GM21381 (cell line): ENCODE measurements around the gene DNAJC11.

Experiments
- ATAC-seq: cut with Tn5 transposase; IDR thresholded peaks from one replicate; pipeline ENCODE4 v1.9.1; 2021; ENCODE audit warnings: mild to moderate bottlenecking, moderate library complexity; ENCODE audit not compliant: unreplicated experiment

The DNAJC11 gene

GRCh38 chr1:6627841-6628545 is 73.6 kb downstream of the DNAJC11 start:
- ATAC-seq: no peak

- no peak for ATAC-seq
These were observed 74.6 kb downstream of the DNAJC11 start for GRCh38 chr1:6627031-6627430.

DNA sequence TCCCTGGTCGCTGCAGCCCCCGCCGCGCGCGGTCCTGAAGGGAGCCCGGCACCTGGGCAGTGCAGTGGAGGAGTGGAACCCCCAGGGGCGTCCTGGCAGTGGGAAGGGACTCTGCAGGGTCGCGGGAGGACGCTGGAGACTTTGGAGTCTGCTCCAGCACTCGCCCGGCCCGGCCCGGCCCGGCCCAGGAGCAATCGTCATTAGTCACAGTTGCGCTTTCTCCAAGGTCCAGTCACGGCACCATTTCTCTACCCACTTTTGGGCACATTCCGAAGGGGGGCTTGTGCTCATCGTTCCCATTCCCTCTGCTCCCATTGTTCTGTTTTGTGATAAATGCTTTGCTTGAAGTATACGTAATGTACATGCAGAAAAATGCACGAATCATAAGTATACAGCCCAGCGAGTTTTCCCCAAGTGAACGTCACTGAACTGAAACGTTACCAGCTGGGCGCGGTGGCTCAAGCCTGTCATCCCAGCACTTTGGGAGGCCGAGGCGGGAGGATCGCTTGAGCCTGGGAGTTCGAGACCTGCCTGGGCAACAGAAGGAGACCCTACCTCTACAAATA is 75.9 kb downstream of the DNAJC11 start:
- ATAC-seq: peak; percentile 32

DNA sequence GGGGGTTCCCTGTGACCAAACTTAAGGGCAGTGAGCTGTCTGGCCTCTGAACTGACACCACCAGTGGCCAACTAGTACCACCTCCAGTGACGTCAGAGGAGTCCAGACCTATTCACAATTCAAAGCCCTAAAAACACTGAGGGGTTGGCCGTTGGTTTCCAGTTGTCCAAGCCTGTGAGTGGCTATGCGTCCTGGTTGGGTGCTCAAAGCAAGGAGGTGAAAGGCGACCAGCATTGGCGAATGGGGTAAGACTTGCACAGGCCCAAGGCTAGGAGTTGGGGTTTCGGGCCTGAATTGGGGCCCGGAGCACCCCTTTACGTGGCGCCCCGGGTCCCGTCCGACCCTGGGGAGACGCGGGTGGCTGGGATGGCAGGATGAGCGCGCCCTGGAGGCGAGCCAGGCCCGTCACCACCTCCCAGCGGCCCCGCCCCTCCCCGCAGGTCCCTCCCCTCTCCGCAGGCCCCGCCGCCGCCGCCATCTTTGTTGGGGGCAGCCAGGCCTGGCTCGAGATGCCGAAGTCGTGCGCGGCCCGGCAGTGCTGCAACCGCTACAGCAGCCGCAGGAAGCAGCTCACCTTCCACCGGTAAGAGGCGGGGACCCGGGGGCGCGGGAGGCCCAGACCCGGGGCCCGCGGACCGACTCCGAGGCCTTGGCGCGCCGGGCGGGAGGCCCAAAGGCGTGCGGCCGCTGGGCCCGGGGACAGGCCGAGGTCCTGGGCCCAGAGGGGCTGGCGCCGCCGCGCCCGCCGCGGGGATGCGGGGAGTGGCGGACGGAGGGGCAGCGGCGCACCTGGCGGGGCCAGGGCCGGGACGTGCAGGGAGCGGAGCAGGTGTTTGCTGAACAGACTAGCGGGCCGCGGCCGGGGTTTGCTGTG is 76.7 kb downstream of the DNAJC11 start, which contains the start of gene THAP3:
Gene THAP3, plus strand, starts transcription at position 159 of the 874 bp plus-strand sequence. Its CDS starts 351 bp downstream, at position 510.
- ATAC-seq: peak; percentile 80

- ATAC-seq: no peak
These were observed 78.2 kb downstream of the DNAJC11 start for GRCh38 chr1:6623269-6623965.

DNA sequence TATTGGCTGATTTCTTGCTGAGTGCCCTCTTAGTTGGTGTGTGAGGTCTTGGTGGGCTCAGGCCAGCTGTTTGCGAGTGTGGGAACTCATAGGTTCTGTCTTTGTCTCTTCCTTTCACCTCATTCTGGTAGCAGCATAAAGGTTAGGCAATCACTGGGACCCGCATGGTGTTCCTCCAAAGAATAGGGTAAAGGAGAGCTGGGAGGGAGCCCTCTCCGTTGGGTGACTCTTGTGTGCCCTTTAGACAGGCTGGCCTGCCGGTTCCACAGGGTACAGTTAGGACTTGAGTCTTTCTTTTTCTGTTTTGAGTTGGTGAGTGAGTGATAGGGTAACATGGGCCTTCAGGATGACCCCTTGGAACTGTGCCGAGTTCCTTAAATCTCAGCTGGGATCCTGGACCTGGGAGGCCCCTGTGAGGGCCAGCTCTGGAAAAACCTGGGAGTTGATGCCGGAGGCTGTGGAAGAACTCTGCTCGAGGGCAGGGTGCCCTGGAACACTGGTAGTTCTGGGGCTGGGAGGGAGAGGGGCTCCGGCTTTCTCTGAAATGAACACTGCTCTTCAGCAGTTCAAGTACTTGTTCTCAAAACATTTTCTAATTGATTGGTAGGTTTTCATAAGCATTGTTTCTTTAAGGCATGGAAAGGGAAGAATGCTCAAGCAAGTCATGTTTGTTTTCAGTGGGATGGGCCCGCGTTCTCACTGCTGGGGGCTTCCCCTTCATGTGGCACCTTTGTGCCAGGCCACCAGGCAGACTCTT is 79.0 kb downstream of the DNAJC11 start:
- ATAC-seq: no peak

DNA sequence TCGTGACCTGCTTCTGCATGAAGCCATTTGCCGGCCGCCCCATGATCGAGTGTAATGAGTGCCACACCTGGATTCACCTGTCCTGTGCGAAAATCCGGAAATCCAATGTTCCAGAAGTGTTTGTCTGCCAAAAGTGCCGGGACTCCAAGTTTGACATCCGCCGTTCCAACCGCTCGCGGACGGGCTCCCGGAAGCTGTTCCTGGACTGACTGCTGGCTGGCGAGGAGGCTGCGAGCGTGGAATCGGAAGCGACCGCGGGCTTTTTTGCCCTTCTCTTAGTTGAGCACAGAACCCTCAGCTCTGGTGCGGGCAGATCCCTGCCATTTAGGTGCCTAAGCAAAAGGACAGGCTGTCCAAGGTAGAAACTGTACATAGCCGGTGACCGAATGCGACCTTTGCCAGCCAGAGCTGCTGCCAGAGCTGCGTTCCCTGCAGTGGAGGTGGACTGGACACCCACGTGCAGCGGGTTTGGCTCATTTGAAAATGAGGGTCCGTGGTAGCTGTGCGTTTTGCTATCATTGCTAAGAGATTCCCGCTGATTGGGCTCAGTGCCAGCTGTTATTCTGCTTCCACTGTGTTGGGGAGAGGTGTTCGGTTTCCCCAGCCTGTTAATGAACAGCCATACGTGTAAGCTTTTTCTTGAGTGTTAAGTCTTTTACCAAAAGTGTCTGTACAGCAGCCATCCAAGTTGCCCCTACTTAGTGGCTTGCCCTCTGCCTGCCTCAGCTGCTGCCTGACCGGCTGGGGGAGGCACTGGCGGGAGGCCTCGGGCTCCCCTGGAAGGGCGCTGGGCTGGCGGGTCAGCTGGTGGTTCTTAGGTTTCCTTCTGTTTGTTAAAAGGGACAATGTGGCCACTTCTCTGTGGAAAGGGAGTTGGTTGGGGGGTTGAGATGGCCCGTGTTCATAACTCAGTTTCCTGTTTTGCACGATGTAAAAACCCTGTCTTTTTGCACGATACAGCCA is 79.9 kb downstream of the DNAJC11 start:
- no peak for ATAC-seq

GRCh38 chr1:6619045-6619444 is 82.6 kb downstream of the DNAJC11 start:
- no peak for ATAC-seq

DNA sequence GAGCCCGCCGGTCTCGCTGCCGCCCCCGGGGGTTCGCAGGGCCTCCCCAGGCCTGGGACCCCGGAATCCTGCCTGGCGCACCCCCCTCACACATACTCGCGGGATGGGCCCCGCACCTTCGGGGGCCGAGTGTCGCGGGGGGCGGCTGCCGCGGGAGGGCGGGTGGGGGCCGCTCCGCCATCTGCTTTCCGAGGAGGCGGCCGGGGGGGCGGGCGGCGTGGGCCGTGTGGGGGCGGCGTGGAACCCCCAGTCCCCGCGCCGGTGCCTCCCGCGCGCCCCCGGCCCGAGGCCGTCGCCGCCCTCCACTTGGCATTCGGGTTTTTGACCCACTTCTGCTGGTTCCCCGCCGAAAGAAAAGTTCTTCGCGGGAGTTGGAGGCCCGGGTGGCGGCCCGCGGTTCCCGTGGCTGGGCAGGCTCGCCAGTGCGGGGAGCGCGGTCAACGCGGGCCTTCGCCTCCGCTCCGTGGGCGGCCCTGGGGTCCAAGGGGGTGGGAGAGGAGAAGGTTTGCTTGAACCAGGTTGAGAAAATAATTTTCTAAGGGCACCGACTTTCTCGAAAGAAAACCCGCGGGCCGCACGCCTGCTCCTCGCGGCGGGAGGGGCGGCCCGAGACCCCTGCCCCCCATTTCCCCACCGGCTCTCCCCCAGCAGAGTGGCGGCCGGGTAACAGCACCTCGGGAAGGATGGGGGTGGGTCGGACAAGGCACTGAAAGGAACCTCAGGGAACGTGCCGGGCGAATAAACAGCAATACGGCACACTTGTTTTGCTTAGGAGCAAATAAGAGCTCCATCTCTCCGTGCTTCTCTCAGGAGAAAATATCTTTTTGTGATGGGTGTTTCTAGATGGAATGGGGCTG is 86.5 kb downstream of the DNAJC11 start:
- no peak for ATAC-seq

DNA sequence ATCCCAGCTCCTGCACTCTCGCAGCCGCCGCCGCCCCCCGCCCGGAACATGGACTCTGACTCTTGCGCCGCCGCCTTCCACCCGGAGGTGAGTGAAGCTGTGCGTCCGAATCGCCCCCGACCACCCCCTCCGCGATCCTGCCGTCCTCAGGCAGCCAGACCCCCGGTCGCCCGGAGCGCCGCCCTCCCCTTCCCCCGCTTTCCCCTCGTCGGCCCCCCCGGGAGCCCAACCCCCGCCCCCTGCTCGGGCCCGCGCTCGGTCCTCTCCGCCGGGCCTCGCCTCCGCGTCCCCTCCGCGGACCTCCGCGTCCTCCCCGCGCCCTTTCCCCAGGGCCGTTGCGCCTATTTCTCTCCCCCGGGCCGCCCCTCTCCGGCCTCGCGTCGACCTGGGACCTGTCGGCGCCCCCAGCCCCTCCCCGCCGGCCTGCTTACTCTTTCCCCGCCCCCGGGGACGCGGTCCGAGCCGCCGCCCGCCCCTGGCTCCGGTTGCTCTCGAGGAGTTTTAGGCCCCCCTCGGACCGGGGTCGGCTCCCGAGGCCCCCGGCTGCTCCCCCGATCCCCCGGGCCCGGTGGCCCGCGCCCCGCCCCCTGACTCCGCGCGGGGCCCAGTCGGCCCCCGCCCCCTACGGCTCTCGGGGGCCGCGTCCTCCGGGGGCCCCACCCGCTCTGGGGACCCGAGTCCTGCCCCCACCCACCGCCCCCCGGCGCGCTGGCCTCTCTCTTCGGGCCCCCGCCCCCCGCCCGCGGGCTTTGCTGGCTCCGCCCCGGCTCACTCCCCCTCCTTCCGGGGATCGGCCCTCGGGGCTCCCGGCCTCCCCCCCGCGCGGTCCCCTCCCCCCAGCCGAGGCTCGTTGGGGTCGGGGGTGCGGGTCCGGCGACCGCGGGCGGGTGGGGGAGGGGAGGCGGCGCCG is 87.3 kb downstream of the DNAJC11 start:
- no peak for ATAC-seq

GRCh38 chr1:6613361-6614018 is 88.1 kb downstream of the DNAJC11 start, which contains the start of gene PHF13:
PHF13 (plus strand) TSS chr1:6613731; CDS start chr1:6614067, 336 bp downstream.
- peak; percentile 93 for ATAC-seq

DNA sequence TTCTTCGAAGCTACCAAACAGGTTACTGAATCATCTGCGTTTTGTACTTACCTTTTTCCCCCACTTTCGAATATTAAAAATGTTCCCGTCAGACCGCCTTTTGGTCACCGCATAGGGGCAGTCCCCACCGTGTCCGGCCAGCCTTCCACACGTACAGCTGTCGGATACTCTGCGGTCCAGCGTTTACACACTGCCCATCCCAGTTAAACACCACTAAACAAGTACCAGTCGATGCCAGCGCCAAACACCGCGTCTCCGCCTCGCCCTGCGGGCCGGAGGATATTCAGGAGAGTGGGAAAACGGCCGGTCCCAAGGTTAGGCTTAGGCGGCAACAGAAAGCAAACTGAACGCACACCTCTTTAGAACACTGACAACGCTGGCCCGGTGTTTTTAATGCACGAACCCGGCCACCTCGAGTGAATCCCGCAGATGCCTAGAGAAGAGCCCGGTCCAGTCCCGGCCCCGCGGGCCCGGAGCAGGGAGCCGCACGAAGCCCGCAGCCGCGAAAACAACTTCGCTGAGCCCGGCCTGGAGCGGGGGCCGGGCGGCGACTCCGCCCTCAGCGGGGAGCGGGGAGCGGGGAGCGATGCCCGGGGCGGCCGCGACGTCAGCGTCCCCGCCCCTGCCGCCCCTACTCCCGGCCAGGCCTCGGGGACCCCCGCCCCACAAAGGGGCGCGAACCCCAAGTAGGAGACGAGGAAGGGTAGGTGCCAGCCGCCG is 88.8 kb downstream of the DNAJC11 start:
- peak; percentile 29 for ATAC-seq

- ATAC-seq: no peak
These were observed 97.6 kb downstream of the DNAJC11 start for GRCh38 chr1:6603915-6604558.

DNA sequence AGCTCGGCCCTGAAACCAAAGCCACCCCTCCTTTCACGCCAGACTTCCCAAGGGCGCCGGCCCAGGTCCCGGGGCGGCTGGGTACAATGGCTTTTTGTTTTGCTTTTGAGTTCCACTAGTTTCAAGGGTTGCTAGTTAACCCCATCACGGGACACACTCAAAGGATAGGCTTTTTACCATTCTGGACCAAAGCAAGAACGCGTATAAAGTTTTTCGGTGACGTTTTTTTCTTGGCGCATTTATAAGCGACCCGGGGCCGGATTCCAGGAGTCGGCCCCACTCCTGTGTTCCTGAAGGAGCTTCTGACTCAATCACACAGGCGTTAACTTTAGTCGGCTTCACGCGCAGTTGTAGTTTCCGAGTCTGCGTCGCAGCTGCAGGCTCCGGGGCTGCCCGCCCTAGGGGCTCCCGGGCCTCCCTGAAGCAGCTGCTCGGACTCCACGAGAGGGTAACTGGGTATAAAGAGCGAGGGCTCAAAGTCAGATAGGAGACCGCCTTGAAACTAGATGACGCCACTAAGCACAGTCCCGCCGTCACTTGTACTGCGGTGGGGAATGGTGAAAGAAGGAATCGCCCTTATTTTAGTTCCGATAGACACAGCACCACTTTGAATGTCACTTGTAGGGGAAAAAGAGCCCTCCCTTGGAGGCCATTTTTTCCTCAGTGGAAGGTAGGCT is 98.2 kb downstream of the DNAJC11 start:
- peak; percentile 3 for ATAC-seq

DNA sequence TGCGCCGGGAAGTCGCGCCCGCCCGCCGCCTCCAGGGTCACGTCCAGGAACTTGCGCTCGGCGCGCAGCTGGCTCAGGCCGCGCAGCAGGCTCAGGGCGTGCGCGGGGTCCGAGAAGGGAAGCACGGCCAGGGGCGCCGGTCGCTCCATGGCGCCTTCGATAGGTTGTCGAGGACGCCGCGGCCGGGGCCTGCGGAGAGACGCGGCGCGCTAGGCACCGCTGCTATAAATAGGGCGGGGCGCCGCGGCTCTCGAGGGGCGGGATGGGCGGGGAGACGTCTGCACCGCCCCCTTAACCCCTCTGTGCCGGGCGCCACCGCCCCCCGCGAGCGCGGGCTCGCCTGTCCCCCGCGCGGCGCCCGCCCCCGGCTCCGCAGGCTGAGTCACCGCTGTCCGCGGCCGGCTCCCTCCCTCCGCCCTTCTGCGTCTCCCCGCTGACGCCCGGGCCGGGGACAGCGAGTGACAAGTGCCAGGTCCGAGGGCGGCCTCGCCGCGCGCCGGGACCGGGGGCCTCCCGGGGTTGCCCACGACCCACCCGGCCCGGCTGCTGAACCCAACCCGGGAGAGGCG is 98.9 kb downstream of the DNAJC11 start, which contains the start of gene KLHL21:
Gene KLHL21, minus strand, starts transcription at position 201 of the 569 bp plus-strand sequence. Its CDS starts 52 bp downstream, at position 149.
- peak; percentile 58 for ATAC-seq
